Loucy (cell line): Measurements from ENCODE around the gene CPEB4.

Experiments
- H2AFZ ChIP-seq: fragments of 200-600 bp; sonication (generic); 2 replicates; pipeline ENCODE4 v1.6.0; 2016; ENCODE audit warnings: antibody characterized with exemption, mild to moderate bottlenecking, low read length, moderate library complexity
- H3F3A ChIP-seq: fragments of 200-600 bp; 2 replicates; pipeline ENCODE4 v1.6.0; 2016; ENCODE audit warnings: antibody characterized with exemption, low read depth, mild to moderate bottlenecking
- H3K27me3 ChIP-seq: fragments of 200-600 bp; sonication (generic); 2 replicates; pipeline ENCODE4 v1.6.1; 2014; ENCODE audit warnings: low read length, mild to moderate bottlenecking; ENCODE audit not compliant: insufficient read depth, poor library complexity, severe bottlenecking
- H3K36me3 ChIP-seq: fragments of 200-600 bp; sonication (generic); 2 replicates; pipeline ENCODE4 v1.6.1; 2016; ENCODE audit warnings: low read length; ENCODE audit not compliant: insufficient read depth
- H3K4me1 ChIP-seq: fragments of 200-600 bp; sonication (generic); 2 replicates; pipeline ENCODE4 v1.5.1; 2014; ENCODE audit warnings: low read length, mild to moderate bottlenecking; ENCODE audit not compliant: insufficient read depth, poor library complexity, severe bottlenecking
- H3K4me2 ChIP-seq: fragments of 200-600 bp; sonication (generic); 2 replicates; pipeline ENCODE4 v1.6.0; 2014; ENCODE audit warnings: antibody characterized with exemption, low read length, low read depth, mild to moderate bottlenecking; ENCODE audit not compliant: poor library complexity, severe bottlenecking
- H3K4me3 ChIP-seq: fragments of 200-600 bp; sonication (generic); 2 replicates; pipeline ENCODE4 v1.5.1; 2014; ENCODE audit warnings: low read length, mild to moderate bottlenecking, mixed read lengths; ENCODE audit not compliant: poor library complexity, severe bottlenecking
- H3K79me2 ChIP-seq: fragments of 200-600 bp; sonication (generic); 2 replicates; pipeline ENCODE4 v1.6.1; 2014; ENCODE audit warnings: low read length; ENCODE audit not compliant: insufficient read depth
- H3K9ac ChIP-seq: fragments of 200-600 bp; sonication (generic); 2 replicates; pipeline ENCODE4 v1.6.0; 2014; ENCODE audit warnings: mild to moderate bottlenecking, low read depth, low read length, moderate library complexity; ENCODE audit not compliant: poor library complexity, severe bottlenecking
- H3K9me2 ChIP-seq: fragments of 200-600 bp; sonication (generic); replicated peaks from 2 replicates; pipeline ENCODE4 v1.6.1; 2016; ENCODE audit warnings: low read depth, low read length, mixed read lengths
- H3K9me3 ChIP-seq: fragments of 200-600 bp; sonication (generic); 2 replicates; pipeline ENCODE4 v1.6.1; 2014; ENCODE audit warnings: mild to moderate bottlenecking, antibody characterized with exemption, low read length, low read depth; ENCODE audit not compliant: insufficient read depth
- H4K20me1 ChIP-seq: fragments of 200-600 bp; sonication (generic); 2 replicates; pipeline ENCODE4 v1.6.0; 2014; ENCODE audit warnings: antibody characterized with exemption, low read length, mild to moderate bottlenecking; ENCODE audit not compliant: insufficient read depth, poor library complexity, severe bottlenecking
- EZH2phosphoT487 ChIP-seq: fragments of 200-600 bp; IDR thresholded peaks from 2 replicates; pipeline ENCODE4 v1.6.1; 2018; ENCODE audit warnings: antibody characterized with exemption, mild to moderate bottlenecking, moderate library complexity, borderline replicate concordance
- TF ChIP-seq, protein P1 (sequence below): fragments of 200-600 bp; sonication (generic); conservative IDR thresholded peaks from 2 replicates; pipeline ENCODE4 v1.5.1; 2014; ENCODE audit warnings: mild to moderate bottlenecking, antibody characterized with exemption, low read length

CPEB4 gene

DNA sequence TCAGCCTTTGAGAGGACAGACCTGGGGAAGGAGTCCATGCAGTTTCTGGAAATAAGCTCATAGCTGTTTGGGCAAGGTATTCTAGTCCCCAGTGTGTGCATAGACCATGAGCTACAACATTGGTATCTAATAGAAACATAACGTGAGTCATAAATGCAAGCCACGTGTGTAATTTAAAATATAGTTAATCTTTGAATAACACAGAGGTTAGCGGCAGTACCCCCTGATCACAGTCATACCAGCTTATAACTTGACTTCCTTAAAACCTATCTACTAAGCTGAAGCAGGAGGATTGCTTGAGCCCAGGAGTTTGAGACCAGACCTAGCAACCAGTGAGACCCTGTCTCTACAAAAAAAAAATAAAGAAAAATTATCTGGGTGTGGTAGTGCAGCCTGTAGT, 46.4 kb upstream of the CPEB4 start:
- Histone ChIP-seq H3K79me2 (no peaks in the 10 kb centered on the region), H3K9me3 (no peaks in the 10 kb centered on the region), H3K4me3 (no peak overlapping the region), H3K4me1 (no peaks in the 10 kb centered on the region), H2AFZ (no peak overlapping the region), H3F3A (no peaks in the 10 kb centered on the region), H3K9ac (no peak overlapping the region), H3K4me2 (no peak overlapping the region), H4K20me1 (no peaks in the 10 kb centered on the region), H3K9me2 (no peaks in the 10 kb centered on the region), H3K27me3 (no peaks in the 10 kb centered on the region), H3K36me3 (no peaks in the 10 kb centered on the region)
- no peak for TF ChIP-seq EZH2phosphoT487
- TF ChIP-seq, protein P1, sequence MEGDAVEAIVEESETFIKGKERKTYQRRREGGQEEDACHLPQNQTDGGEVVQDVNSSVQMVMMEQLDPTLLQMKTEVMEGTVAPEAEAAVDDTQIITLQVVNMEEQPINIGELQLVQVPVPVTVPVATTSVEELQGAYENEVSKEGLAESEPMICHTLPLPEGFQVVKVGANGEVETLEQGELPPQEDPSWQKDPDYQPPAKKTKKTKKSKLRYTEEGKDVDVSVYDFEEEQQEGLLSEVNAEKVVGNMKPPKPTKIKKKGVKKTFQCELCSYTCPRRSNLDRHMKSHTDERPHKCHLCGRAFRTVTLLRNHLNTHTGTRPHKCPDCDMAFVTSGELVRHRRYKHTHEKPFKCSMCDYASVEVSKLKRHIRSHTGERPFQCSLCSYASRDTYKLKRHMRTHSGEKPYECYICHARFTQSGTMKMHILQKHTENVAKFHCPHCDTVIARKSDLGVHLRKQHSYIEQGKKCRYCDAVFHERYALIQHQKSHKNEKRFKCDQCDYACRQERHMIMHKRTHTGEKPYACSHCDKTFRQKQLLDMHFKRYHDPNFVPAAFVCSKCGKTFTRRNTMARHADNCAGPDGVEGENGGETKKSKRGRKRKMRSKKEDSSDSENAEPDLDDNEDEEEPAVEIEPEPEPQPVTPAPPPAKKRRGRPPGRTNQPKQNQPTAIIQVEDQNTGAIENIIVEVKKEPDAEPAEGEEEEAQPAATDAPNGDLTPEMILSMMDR: no peak

GRCh38 chr5:173843794-173844193, 44.4 kb upstream of the CPEB4 start:
- Histone ChIP-seq H3K27me3 (no peaks in the 10 kb centered on the region), H3K79me2 (no peaks in the 10 kb centered on the region), H3K9ac (no peak overlapping the region), H3K9me2 (no peaks in the 10 kb centered on the region), H3K4me3 (no peak overlapping the region), H3K9me3 (no peaks in the 10 kb centered on the region), H3F3A (no peaks in the 10 kb centered on the region), H3K4me1 (no peaks in the 10 kb centered on the region), H4K20me1 (no peaks in the 10 kb centered on the region), H3K4me2 (no peak overlapping the region), H3K36me3 (no peaks in the 10 kb centered on the region), H2AFZ (no peak overlapping the region)
- TF ChIP-seq, protein P1: no peak
- TF ChIP-seq EZH2phosphoT487: no peak

GRCh38 chr5:173845321-173845720, 42.8 kb upstream of the CPEB4 start:
- Histone ChIP-seq H3K79me2 (no peaks in the 10 kb centered on the region), H4K20me1 (no peaks in the 10 kb centered on the region), H3K9ac (no peak overlapping the region), H3K27me3 (no peaks in the 10 kb centered on the region), H3K4me1 (no peaks in the 10 kb centered on the region), H2AFZ (no peak overlapping the region), H3F3A (no peaks in the 10 kb centered on the region), H3K4me3 (no peak overlapping the region), H3K4me2 (no peak overlapping the region), H3K36me3 (no peaks in the 10 kb centered on the region), H3K9me3 (no peaks in the 10 kb centered on the region), H3K9me2 (no peaks in the 10 kb centered on the region)
- TF ChIP-seq, protein P1: no peak
- no peak for TF ChIP-seq EZH2phosphoT487
